Gastroesophageal sphincter (tissue), 3 donors: Measurements from ENCODE around the gene TBC1D5.

Experiments used
- CTCF ChIP-seq, 4 experiments: fragments of 200-600 bp in 2 of 4; fragments of 450-650 bp in 2 of 4; sonication (generic) in 1 of 4; IDR thresholded peaks; one replicate each; pipeline ENCODE4 v1.5.1; 2017 to 2019; ENCODE audit warnings: antibody characterized with exemption in 4 of 4, mild to moderate bottlenecking in 2 of 4, moderate library complexity in 2 of 4
- EP300 ChIP-seq: sonication (generic); formaldehyde crosslinking; IDR thresholded peaks from one replicate; pipeline ENCODE4 v1.6.1; 2017; ENCODE audit warnings: antibody characterized with exemption, mild to moderate bottlenecking
- POLR2A ChIP-seq, 2 donors: fragments of 450-650 bp; IDR thresholded peaks; one replicate each; pipeline ENCODE4 v1.6.1; 2017; ENCODE audit warnings: antibody characterized with exemption in 2 of 2, mild to moderate bottlenecking in 2 of 2, moderate library complexity in 1 of 2
- POLR2AphosphoS5 ChIP-seq: sonication (generic); formaldehyde crosslinking; IDR thresholded peaks from one replicate; pipeline ENCODE4 v1.6.1; 2017; ENCODE audit warnings: antibody characterized with exemption

GRCh38 chr3:17156864-17157263 lies 585.6 kb downstream of the TBC1D5 start:
- TF ChIP-seq CTCF (IDR thresholded peaks at IDR 0.05) (no peak), POLR2A (IDR thresholded peaks at IDR 0.05) (no peak), POLR2AphosphoS5 (no peak), EP300 (no peak)
